GM12872 (cell line): ENCODE measurements around the gene KCNJ16.

Source experiments
- TF ChIP-seq, protein P1 (sequence below): IDR thresholded peaks from 3 replicates; pipeline ENCODE4 v1.5.1; 2011; ENCODE audit warnings: low read depth, mild to moderate bottlenecking, low read length, moderate library complexity; ENCODE audit not compliant: insufficient read depth

The KCNJ16 gene

GRCh38 chr17:70089513-70090148 is 14.6 kb downstream of the KCNJ16 start:
- TF ChIP-seq, protein P1, sequence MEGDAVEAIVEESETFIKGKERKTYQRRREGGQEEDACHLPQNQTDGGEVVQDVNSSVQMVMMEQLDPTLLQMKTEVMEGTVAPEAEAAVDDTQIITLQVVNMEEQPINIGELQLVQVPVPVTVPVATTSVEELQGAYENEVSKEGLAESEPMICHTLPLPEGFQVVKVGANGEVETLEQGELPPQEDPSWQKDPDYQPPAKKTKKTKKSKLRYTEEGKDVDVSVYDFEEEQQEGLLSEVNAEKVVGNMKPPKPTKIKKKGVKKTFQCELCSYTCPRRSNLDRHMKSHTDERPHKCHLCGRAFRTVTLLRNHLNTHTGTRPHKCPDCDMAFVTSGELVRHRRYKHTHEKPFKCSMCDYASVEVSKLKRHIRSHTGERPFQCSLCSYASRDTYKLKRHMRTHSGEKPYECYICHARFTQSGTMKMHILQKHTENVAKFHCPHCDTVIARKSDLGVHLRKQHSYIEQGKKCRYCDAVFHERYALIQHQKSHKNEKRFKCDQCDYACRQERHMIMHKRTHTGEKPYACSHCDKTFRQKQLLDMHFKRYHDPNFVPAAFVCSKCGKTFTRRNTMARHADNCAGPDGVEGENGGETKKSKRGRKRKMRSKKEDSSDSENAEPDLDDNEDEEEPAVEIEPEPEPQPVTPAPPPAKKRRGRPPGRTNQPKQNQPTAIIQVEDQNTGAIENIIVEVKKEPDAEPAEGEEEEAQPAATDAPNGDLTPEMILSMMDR, result no peak

DNA sequence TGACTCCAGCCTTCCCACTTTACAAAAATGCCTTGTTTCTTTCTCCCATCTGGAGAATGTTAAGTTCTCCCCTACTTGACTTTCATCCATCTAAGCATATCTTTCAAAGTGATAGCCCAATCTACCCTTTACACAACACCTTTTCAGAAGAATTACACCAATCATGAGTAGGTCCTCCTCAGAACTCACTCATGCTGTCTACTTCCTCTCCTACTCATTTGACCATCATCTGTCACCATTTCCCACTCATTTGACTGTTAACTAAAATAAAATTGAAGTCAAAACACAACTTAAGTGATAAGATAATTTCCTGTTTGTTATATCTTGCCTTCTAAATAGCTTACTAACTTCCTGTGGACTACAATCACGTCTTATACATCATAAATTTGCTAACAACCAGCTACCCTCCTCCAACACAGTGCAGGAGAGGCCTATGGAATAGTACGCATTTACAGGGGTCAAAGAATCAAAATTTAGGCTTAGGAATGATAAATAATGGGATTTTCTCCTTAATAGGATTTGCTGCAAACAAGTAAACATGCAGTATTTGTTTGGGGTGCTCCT is 16.1 kb downstream of the KCNJ16 start:
- TF ChIP-seq, protein P1, result no peak

GRCh38 chr17:70091696-70092095 is 16.7 kb downstream of the KCNJ16 start:
- TF ChIP-seq, protein P1, result no peak

- TF ChIP-seq, protein P1, result no peak
Measured at GRCh38 chr17:70093163-70093562, 18.1 kb downstream of the KCNJ16 start.

DNA sequence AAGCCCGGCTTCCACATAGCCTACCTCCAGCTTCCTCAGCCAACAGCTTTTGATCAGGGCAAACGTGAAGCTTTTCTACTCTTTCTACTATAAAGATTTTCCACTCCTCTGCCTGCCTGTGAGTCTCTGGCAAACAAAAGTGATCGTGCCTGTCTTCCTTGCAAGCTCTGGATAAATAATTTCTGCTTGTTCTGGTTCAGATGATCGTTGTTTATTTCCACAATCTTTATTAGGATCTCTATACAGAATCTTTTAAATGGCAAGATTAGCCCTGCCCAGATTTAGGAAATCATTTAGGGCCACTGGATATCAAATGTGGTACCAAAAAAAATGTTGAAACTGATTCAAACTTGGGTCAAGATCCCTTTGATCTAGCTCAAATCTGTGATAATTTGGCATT is 20.4 kb downstream of the KCNJ16 start:
- TF ChIP-seq, protein P1, result no peak

- TF ChIP-seq, protein P1, result no peak
Measured at GRCh38 chr17:70096861-70097260, 21.8 kb downstream of the KCNJ16 start.

DNA sequence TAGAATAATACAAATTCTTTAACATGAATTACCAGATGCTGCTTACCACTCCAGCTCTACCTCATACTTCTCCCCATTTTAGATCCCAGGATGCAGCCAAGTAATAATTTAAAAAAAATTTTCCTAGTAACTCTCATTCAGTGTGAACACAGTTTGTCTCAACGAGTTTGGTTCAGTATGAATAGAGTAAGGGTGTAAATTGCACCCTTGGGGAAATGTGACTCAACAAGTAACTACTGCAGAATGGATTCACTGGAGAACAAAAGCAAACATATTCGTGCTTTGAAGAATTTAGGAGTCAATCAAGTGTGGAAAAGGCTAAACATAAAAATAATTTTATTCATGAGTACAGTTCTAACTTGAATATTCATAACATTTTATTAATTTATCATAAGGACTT is 23.0 kb downstream of the KCNJ16 start:
- TF ChIP-seq, protein P1, result no peak

- TF ChIP-seq, protein P1, result no peak
Measured at GRCh38 chr17:70099294-70099693, 24.3 kb downstream of the KCNJ16 start.
